PC-9 (cell line): ENCODE measurements around the gene PTPRO.

Source experiments
- CTCF ChIP-seq: fragments of 200-600 bp; sonication (generic); conservative IDR thresholded peaks from 2 replicates; pipeline ENCODE4 v1.6.1; 2017; ENCODE audit warnings: mixed run types, antibody characterized with exemption, mild to moderate bottlenecking, moderate library complexity
- EZH2 ChIP-seq: fragments of 200-600 bp; sonication (generic); IDR thresholded peaks from 2 replicates; pipeline ENCODE4 v1.8.0; 2017; ENCODE audit warnings: antibody characterized with exemption, low read depth

GRCh38 chr12:15306605-15307004 is 15.7 kb upstream of the PTPRO start:
- TF ChIP-seq CTCF, result no peak
- TF ChIP-seq EZH2, result no peak
